ENCODE results near the gene FCN3.

FCN3 gene

GRCh38 chr1:27353166-27353565, 21.5 kb downstream of the FCN3 start:
- DNase-seq (ENCODE audit: low read depth) = no peak
- TF ChIP-seq POLR2A (IDR thresholded peaks at IDR 0.05; ENCODE audit: extremely low read depth, insufficient read length) (no peak), MAX (IDR thresholded peaks at IDR 0.05; ENCODE audit: low read depth, low read length) (no peak), CTCF (IDR thresholded peaks at IDR 0.05; ENCODE audit: low read depth, low read length) (no peak), MYC (IDR thresholded peaks at IDR 0.05; ENCODE audit: low read depth, low read length) (no peak)
- H3K4me3 ChIP-seq (ENCODE audit: low read depth, low read length) = no peak overlapping the region

- DNase-seq (ENCODE audit: low read depth) = no peak
- no peak for TF ChIP-seq CTCF (IDR thresholded peaks at IDR 0.05; ENCODE audit: low read depth, low read length)
- TF ChIP-seq MAX (IDR thresholded peaks at IDR 0.05; ENCODE audit: low read depth, low read length) = no peak
- no peak for TF ChIP-seq POLR2A (IDR thresholded peaks at IDR 0.05; ENCODE audit: extremely low read depth, insufficient read length)
- TF ChIP-seq MYC (IDR thresholded peaks at IDR 0.05; ENCODE audit: low read depth, low read length) = no peak
- H3K4me3 ChIP-seq (ENCODE audit: low read depth, low read length) = no peak overlapping the region
Measured at GRCh38 chr1:27351541-27352107, 23.0 kb downstream of the FCN3 start.

- DNase-seq (ENCODE audit: low read depth) = no peak
- H3K4me3 ChIP-seq (ENCODE audit: low read depth, low read length) = no peak overlapping the region
- TF ChIP-seq POLR2A (IDR thresholded peaks at IDR 0.05; ENCODE audit: extremely low read depth, insufficient read length) (no peak), MAX (IDR thresholded peaks at IDR 0.05; ENCODE audit: low read depth, low read length) (no peak), MYC (IDR thresholded peaks at IDR 0.05; ENCODE audit: low read depth, low read length) (no peak), CTCF (IDR thresholded peaks at IDR 0.05; ENCODE audit: low read depth, low read length) (no peak)
Measured at GRCh38 chr1:27350663-27351540, 23.7 kb downstream of the FCN3 start.

GRCh38 chr1:27349784-27350662, 24.6 kb downstream of the FCN3 start:
- no peak for DNase-seq (ENCODE audit: low read depth)
- H3K4me3 ChIP-seq (ENCODE audit: low read depth, low read length) = no peak overlapping the region
- TF ChIP-seq POLR2A (IDR thresholded peaks at IDR 0.05; ENCODE audit: extremely low read depth, insufficient read length) (no peak), MAX (IDR thresholded peaks at IDR 0.05; ENCODE audit: low read depth, low read length) (no peak), MYC (IDR thresholded peaks at IDR 0.05; ENCODE audit: low read depth, low read length) (no peak), CTCF (IDR thresholded peaks at IDR 0.05; ENCODE audit: low read depth, low read length) (no peak)

- H3K4me3 ChIP-seq (ENCODE audit: low read depth, low read length) = no peak overlapping the region
- no peak for TF ChIP-seq POLR2A (IDR thresholded peaks at IDR 0.05; ENCODE audit: extremely low read depth, insufficient read length)
- TF ChIP-seq CTCF (IDR thresholded peaks at IDR 0.05; ENCODE audit: low read depth, low read length) = no peak
- no peak for TF ChIP-seq MYC (IDR thresholded peaks at IDR 0.05; ENCODE audit: low read depth, low read length)
- TF ChIP-seq MAX (IDR thresholded peaks at IDR 0.05; ENCODE audit: low read depth, low read length) = no peak
- no peak for DNase-seq (ENCODE audit: low read depth)
Measured at GRCh38 chr1:27348861-27349783, 25.5 kb downstream of the FCN3 start.
